Spinal cord (tissue), 10 donors: ENCODE results near the gene SLC6A17. TPM values are rescaled to one million over a fixed set of nuclear protein-coding genes. Genes with fewer than 3 reads are reported as not detected.

ENCODE experiments used
- DNase-seq, 6 donors: peaks; one replicate each; pipeline versions ENCODE4 v3.0.0 to v3.0.0-alpha.2; 2013 to 2015; ENCODE audit warnings: low spot score in 6 of 6, low read depth in 4 of 6
- H3K27ac ChIP-seq: one replicate; pipeline ENCODE4 v1.5.1; 2013; ENCODE audit warnings: low read depth, low read length, control low read depth
- H3K27me3 ChIP-seq: one replicate; pipeline ENCODE4 v1.6.1; 2013; ENCODE audit warnings: low read length; ENCODE audit not compliant: control insufficient read depth, insufficient read depth
- H3K36me3 ChIP-seq: one replicate; pipeline ENCODE4 v1.6.1; 2013; ENCODE audit warnings: low read length; ENCODE audit not compliant: control insufficient read depth, insufficient read depth
- H3K4me1 ChIP-seq: one replicate; pipeline ENCODE4 v1.6.1; 2013; ENCODE audit warnings: low read length; ENCODE audit not compliant: control insufficient read depth, insufficient read depth
- H3K4me3 ChIP-seq: one replicate; pipeline ENCODE4 v1.5.1; 2013; ENCODE audit warnings: low read depth, low read length, control low read depth
- H3K9me3 ChIP-seq: one replicate; pipeline ENCODE4 v1.6.1; 2013; ENCODE audit warnings: low read length; ENCODE audit not compliant: control insufficient read depth, insufficient read depth
- WGBS: methylation state at CpG from one replicate; pipeline ENCODE4 v1.1.5; 2013; ENCODE audit warnings: missing lambda C conversion rate; ENCODE audit not compliant: insufficient coverage; 5-methylcytosine and 5-hydroxymethylcytosine counted together
- polyA plus RNA-seq, 2 donors: library from polyadenylated mRNA; unstranded; fragments of 120-200 nt; gene quantifications; one replicate each; pipeline ENCODE4 v1.2.1, GENCODE V29; 2013; ENCODE audit not compliant: insufficient read length in 2 of 2
- total RNA-seq, 2 donors: library from RNA; depleted of rRNA in 1 of 2; stranded (reverse); fragments of 120-200 nt in 1 of 2; fragments of >200 nt in 1 of 2; gene quantifications; one replicate each; pipeline versions ENCODE4 v1.2.3 to v1.2.4, GENCODE V29; 2013 to 2014
- donor health status: healthy.

Gene SLC6A17
- total and polyA plus RNA-seq, 4 donors = 2.6 to 18.9 (median 13.5) TPM

DNA sequence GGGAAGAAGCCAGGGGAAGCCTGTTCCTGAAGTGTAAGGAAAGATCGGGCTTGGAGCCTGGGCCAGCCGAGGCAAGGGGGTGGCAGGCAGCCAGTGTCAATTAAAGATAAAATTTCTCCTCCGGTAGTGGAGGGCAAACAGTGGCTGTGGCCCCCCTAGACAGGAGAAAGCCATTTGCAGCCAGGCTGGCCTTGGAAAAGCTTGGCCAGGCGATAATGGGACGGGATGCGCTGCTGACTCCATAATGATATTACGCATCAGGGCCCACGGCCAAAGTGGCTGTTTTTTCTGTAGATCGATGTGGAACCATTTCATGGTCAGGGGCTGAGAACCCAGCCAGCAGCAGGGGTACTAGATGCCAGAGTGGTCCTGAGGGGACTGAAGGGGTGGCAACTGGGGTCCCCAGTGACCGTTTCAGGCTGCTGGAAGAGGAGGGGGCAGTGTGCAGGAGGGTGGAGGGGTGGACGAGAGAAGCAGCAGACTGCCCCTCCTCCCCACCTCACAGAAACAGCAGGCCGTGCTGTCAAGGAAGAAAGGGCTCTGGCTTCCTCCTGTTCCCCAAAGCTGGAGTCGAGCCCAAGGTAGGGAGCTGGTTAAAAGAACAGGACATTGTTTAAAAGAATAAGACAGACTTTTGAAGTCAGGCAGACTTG lies 85.0 kb downstream of the SLC6A17 start:
- no peaks in the 10 kb centered on the region for H3K27me3 ChIP-seq
- peaks cover 63% of the 10 kb centered on the region for H3K4me1 ChIP-seq
- H3K9me3 ChIP-seq = no peaks in the 10 kb centered on the region
- H3K4me3 ChIP-seq = no peak overlapping the region
- 28% methylated on average over 9 of the region's 13 CpGs for WGBS
- H3K27ac ChIP-seq = peak overlapping the region; percentile 51
- H3K36me3 ChIP-seq = peaks cover 33% of the 10 kb centered on the region
- DNase-seq = peak in 2 of 6 donors; percentile 67 to 84

DNA sequence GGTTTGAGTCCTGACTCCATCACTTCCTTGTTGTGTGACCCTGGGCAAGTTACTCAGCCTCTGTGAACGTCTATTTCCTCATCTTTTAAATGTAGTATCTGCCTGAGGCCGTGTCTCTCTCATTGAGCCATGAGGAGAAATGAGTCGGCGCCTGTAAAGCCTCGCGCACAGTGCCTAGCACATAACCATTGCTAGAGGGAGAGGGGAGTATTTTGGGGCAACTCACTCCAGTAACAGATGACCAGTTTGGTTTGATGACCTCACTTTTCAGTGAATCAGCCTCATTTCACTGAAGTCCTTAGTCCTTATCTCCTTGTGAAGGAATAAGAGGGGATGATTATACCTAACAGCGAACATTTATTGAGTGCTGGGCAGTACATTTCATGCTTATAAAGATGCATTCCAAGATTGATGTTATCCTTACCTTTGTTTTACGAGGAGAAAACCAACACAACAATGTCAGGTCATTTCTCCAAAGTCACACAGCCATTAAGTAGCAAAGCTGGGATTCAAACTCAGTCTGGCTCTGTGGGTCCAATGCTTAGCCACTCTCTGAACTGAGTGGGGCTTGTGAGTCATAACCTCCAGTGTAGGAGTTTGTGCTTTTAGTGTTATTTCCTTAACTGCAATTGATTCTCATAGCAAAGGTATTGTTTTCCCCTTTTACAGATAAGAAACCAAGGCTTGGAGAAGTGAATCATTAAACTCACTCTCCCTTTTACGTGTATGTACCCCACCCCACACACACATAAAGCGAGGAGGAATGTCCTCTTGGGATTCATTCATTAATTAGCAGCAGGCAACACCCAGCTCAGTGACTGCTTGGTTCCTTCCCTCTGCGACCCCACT lies 85.8 kb downstream of the SLC6A17 start:
- no peaks in the 10 kb centered on the region for H3K9me3 ChIP-seq
- H3K36me3 ChIP-seq = peaks cover 29% of the 10 kb centered on the region
- DNase-seq = no peak
- 53% methylated on average over 2 of the region's 11 CpGs for WGBS
- H3K27me3 ChIP-seq = no peaks in the 10 kb centered on the region
- H3K4me3 ChIP-seq = no peak overlapping the region
- peak overlapping the region; percentile 51 for H3K27ac ChIP-seq
- H3K4me1 ChIP-seq = peaks cover 65% of the 10 kb centered on the region

DNA sequence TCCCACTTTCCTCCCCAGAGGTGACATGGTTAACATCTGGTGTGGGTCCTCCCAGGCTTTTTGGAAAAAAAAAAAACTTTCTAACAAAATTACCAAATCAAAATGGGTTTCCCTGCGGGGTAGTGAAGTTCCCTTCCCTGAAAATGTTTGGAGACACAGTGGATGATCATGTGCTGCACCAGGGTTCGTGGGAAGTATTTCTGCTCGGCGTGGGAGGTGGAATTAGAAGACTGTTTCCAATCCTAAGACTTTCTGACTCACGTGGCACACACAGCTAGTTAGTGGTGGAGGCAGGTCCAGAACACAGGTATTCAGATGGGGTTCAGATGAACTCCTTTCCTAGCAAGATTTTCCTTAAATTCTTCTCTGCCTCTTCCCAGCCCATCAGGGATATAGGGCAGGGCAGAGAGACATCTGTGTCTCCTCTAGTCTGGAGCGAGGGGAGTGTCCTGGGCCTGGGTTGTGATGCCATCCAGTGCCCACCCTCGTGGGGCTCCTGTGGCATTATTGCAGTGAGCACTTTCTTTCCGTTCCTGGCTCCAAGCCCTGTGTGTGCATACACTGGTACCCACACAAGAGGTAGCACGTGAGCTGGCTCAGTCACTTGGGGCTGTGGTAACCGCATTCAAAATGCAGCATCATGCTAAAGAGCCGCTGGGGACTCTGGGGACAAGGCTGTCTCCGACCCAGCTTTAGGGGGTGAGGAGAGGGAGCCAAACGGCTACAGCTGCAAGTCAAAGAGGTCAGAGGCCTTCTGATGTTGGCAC lies 87.3 kb downstream of the SLC6A17 start:
- WGBS = 36% methylated on average over 7 of the region's 13 CpGs
- Histone ChIP-seq H3K9me3 (no peaks in the 10 kb centered on the region), H3K36me3 (peaks cover 15% of the 10 kb centered on the region), H3K4me1 (peaks cover 66% of the 10 kb centered on the region), H3K27ac (no peak overlapping the region), H3K27me3 (no peaks in the 10 kb centered on the region), H3K4me3 (no peak overlapping the region)
- peak in 3 of 6 donors; percentile 54 to 83 (median 58) for DNase-seq

DNA sequence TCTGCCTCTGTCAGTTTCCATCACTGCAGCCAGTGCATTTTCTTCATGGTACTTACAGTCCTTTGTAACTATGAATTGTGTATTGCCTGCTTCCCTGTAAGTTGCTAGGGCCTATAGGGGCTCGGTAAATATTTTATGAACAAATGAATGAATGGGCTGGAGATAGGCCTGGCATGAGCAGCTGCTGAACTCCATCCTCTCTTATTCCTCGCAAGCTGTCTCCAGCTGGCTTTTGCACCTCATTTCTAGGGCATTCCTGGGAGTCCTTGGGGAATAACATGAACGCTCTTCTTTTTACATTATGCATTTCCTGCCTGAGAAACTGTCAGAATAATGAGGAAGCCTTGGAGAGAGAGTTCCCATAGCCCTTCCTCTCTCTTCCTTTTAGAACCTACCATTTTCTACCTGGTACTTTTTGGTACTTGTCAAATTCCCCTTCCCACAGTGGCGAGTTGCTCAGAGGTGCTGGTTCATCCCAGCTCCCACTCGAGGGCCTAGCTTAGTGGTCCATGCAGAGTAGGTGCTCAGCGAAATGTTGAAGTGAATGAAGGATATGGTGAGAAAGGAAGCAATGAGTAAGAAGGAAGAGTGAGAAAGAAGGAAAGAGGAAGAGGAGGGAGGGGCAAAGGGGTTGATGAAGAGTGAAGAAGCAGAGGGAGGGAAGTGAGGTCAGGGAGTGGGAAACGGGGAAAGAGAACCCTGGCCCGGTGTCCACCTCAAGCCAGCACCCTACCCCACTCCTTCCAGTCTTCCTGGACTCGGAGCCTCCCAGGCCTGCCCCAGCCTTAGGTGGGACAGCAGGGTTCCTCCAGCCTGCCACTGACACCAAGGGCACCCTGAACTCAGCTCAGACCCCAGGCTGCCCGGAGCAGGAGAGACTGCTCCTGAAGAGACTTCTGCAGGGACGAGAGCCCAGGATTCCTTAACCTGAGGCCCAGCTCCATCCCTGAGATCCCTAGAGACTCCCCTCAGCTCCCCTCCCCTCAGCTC lies 89.4 kb downstream of the SLC6A17 start:
- H3K27ac ChIP-seq = no peak overlapping the region
- H3K4me3 ChIP-seq = no peak overlapping the region
- DNase-seq = peak in 1 of 6 donors; percentile 68
- no peaks in the 10 kb centered on the region for H3K27me3 ChIP-seq
- 88% methylated on average over 6 of the region's 11 CpGs for WGBS
- peaks cover 4% of the 10 kb centered on the region for H3K36me3 ChIP-seq
- H3K4me1 ChIP-seq = peaks cover 60% of the 10 kb centered on the region
- no peaks in the 10 kb centered on the region for H3K9me3 ChIP-seq

DNA sequence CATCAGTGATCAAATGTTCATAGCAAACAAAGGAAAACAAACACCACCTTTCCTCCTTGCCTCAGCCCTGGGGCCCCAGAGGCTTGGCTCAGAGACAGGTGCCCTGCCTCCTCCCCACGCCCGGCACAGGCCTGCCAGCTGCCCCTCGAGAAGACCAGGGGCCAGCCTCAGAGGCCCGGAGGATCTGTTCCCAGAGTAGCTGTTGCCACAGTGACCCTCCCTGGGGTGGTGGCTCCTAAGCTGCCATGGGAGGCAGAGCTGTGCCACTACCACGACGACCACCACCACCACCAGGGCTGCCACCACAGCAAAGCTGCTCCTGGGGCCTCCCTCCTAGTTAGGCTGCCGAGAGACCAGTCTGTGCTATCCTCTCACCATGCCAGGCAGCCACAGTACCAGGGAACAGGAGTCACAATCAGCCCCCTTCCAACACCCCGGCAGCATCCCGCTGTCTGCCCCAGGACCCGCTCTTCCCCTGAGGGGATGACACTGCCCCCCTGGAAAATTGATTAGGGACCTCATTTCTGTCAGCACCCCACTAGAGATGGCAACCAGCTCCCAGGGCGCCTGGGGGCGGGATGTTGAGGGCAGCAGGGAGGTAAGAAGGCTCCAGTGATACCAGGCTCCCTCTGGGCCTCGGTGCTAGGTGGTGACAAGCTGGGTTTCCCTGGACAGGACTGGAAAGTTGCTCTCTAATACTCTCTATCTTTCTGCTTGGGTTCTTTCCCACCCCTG lies 90.3 kb downstream of the SLC6A17 start:
- Histone ChIP-seq H3K36me3 (peaks cover 4% of the 10 kb centered on the region), H3K4me3 (no peak overlapping the region), H3K9me3 (no peaks in the 10 kb centered on the region), H3K27ac (no peak overlapping the region), H3K4me1 (peaks cover 51% of the 10 kb centered on the region), H3K27me3 (no peaks in the 10 kb centered on the region)
- DNase-seq = peak in 2 of 6 donors; percentile 29 to 32
- WGBS = 41% methylated on average over 10 of the region's 13 CpGs

DNA sequence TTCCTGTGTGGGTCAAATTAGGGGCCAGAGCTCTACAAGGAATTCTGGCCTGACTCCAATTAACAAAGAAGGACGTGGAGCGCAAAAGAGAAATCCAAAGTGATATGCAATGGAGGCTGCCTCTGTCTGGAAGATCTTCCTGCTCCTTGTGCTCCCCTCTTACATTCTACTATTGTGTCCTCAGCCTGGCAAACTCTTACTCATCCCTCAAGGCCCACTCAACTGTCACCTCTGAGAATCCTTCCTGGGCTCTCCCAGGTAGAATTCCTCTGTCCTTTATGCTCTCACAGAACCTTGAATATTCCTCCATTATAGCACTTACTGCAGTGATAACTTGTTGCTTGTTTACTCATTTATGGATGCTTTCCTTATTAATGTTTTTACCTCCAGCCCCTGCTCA lies 91.2 kb downstream of the SLC6A17 start:
- peaks cover 48% of the 10 kb centered on the region for H3K4me1 ChIP-seq
- peaks cover 4% of the 10 kb centered on the region for H3K36me3 ChIP-seq
- H3K9me3 ChIP-seq = no peaks in the 10 kb centered on the region
- H3K27me3 ChIP-seq = no peaks in the 10 kb centered on the region
- WGBS = no CpG with 5 or more reads among the region's 2 CpGs
- H3K4me3 ChIP-seq = no peak overlapping the region
- DNase-seq = no peak
- no peak overlapping the region for H3K27ac ChIP-seq

DNA sequence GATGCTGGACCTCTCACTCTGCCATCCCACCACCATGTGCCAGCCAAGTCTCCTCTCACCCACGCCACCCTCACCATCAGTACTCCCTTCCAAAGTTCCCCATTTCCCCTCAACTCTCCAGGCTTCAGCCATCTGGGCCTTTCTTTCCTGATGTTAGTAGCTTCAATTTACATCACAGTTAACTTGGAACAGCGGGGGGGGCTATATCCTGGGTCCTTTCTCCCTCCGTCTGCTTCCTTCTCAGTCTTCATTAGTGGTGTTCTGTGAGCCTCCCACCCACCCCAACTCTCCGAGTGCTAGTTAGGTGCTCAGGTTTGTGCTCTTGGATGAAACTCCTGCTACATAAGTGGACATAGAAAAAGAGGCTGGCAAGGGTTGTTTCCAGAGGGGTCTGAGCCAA lies 91.8 kb downstream of the SLC6A17 start:
- WGBS = 89% methylated on average over 1 of the region's 4 CpGs
- no peak overlapping the region for H3K27ac ChIP-seq
- DNase-seq = no peak

DNA sequence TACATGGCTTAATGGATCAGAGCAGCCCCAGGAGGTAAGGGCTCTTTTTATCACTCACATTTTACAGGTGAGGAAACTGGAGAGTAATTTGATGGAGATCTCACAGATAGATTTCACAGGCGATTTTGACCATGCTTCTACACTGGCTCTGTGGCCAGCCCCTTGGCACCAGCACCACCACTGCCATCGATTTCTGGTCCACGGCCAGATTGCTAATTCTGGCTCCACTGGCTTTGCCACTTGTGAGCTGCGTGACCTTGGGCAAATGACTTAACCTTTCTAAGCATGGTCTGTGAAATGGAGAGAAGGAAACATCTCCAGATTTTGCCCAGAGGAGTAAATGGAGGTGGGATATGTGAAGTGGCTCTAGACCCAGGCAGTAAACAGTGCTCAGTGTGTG lies 92.4 kb downstream of the SLC6A17 start:
- DNase-seq = no peak
- H3K27me3 ChIP-seq = no peaks in the 10 kb centered on the region
- no peak overlapping the region for H3K27ac ChIP-seq
- no peaks in the 10 kb centered on the region for H3K9me3 ChIP-seq
- peaks cover 4% of the 10 kb centered on the region for H3K36me3 ChIP-seq
- 86% methylated on average over 1 of the region's 4 CpGs for WGBS
- H3K4me3 ChIP-seq = no peak overlapping the region
- peaks cover 45% of the 10 kb centered on the region for H3K4me1 ChIP-seq

More for the DNA sequence above, 91.8 kb downstream of the SLC6A17 start:
- Histone ChIP-seq H3K36me3 (peaks cover 4% of the 10 kb centered on the region), H3K27me3 (no peaks in the 10 kb centered on the region), H3K4me1 (peaks cover 48% of the 10 kb centered on the region), H3K9me3 (no peaks in the 10 kb centered on the region), H3K4me3 (no peak overlapping the region)
